ENCODE measurements around the gene NDST4. TPM values are rescaled to one million over a fixed set of nuclear protein-coding genes. Genes with fewer than 3 reads are reported as not detected.
"Not testable (repeated sequence)": the region's sequence is repeated elsewhere in the genome, so short reads cannot be mapped to it uniquely, and the experiment has no call there.

NDST4 gene
- total RNA-seq, 2 donors from 2014 or later = not detected

DNA sequence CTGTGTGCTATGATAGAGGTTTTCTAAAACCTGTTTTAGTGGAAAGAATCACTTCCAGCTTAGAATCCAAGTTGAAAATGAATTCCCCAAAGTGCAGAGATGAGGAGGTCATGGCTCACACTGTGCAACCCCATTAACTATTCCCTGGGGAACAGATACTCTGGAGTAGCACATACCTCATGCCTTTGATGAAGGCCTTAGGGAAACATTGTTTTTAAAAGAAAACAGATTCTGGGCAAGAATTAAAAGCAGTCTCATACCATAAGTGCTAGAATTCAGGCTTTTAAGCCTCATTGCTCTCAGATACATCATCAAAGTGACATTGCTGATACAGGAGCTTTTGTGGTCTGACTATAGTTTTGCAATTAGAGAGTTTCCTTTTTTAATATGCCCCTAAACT, 115.1 kb downstream of the NDST4 start:
- Mint-ChIP-seq H3K4me3 (no peak overlapping the region), H3K9me3 (peaks cover 3% of the 10 kb centered on the region), H3K27me3 (no peaks in the 10 kb centered on the region), H3K36me3 (no peaks in the 10 kb centered on the region), H3K4me1 (ENCODE audit: low read depth in 2 of 2) (no peaks in the 10 kb centered on the region), H3K27ac (no peak overlapping the region)
- ATAC-seq (no peak), DNase-seq (ENCODE audit: low spot score) (no peak)

GRCh38 chr4:114997576-114998247, 115.7 kb downstream of the NDST4 start:
- ATAC-seq (no peak), DNase-seq (ENCODE audit: low spot score) (no peak)
- Mint-ChIP-seq H3K36me3 (no peaks in the 10 kb centered on the region), H3K27me3 (no peaks in the 10 kb centered on the region), H3K4me1 (ENCODE audit: low read depth in 2 of 2) (no peaks in the 10 kb centered on the region), H3K27ac (no peak overlapping the region), H3K9me3 (peaks cover under 1% of the 10 kb centered on the region), H3K4me3 (no peak overlapping the region)

- Mint-ChIP-seq H3K9me3 (peaks cover 9% of the 10 kb centered on the region), H3K27ac (no peak overlapping the region), H3K4me3 (no peak overlapping the region), H3K36me3 (no peaks in the 10 kb centered on the region), H3K27me3 (no peaks in the 10 kb centered on the region), H3K4me1 (ENCODE audit: low read depth in 2 of 2) (no peaks in the 10 kb centered on the region)
- ATAC-seq (no peak), DNase-seq (ENCODE audit: low spot score) (no peak)
These were observed 127.3 kb downstream of the NDST4 start for GRCh38 chr4:114986133-114986532.

- no peaks in the 10 kb centered on the region for H3K36me3 Mint-ChIP-seq
- H3K4me1 Mint-ChIP-seq (ENCODE audit: low read depth in 2 of 2) = no peaks in the 10 kb centered on the region
- no peaks in the 10 kb centered on the region for H3K27me3 Mint-ChIP-seq
- ATAC-seq (no peak), DNase-seq (ENCODE audit: low spot score) (no peak)
- peaks cover 15% of the 10 kb centered on the region for H3K9me3 Mint-ChIP-seq
- no peak overlapping the region for H3K27ac Mint-ChIP-seq
- no peak overlapping the region for H3K4me3 Mint-ChIP-seq
These were observed 132.3 kb downstream of the NDST4 start for GRCh38 chr4:114980932-114981708.

DNA sequence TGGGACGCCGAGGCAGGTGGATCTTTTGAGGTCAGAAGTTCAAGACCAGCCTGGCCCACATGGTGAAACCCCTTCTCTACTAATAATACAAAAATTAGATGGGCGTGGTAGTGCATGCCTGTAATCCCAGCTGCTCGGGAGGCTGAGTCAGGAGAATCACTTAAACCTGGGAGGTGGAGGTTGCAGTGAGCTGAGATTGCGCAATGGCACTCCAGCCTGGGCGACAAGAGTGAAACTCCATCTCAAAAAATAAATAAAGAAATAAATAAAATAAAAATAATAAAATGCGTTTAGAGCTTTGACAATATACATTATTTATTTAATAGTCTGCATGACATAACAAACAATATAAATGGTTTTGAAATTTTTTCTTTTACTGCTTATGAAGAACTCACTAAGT, 133.0 kb downstream of the NDST4 start:
- H3K4me1 Mint-ChIP-seq (ENCODE audit: low read depth in 2 of 2); H3K36me3 Mint-ChIP-seq; ATAC-seq; DNase-seq (ENCODE audit: low spot score); H3K27ac Mint-ChIP-seq; H3K4me3 Mint-ChIP-seq; H3K27me3 Mint-ChIP-seq: not testable (repeated sequence)
- H3K9me3 Mint-ChIP-seq = peaks cover 15% of the 10 kb centered on the region

GRCh38 chr4:114976901-114977300, 136.5 kb downstream of the NDST4 start:
- ATAC-seq = no peak
- Mint-ChIP-seq H3K36me3 (no peaks in the 10 kb centered on the region), H3K9me3 (peaks cover 7% of the 10 kb centered on the region)

GRCh38 chr4:114964026-114964425, 149.4 kb downstream of the NDST4 start:
- H3K27me3 Mint-ChIP-seq = no peaks in the 10 kb centered on the region
- H3K27ac Mint-ChIP-seq = no peak overlapping the region
- H3K36me3 Mint-ChIP-seq = no peaks in the 10 kb centered on the region
- H3K9me3 Mint-ChIP-seq = peaks cover 8% of the 10 kb centered on the region
- no peak overlapping the region for H3K4me3 Mint-ChIP-seq
- DNase-seq (ENCODE audit: low spot score) = no peak
- H3K4me1 Mint-ChIP-seq (ENCODE audit: low read depth in 2 of 2) = no peaks in the 10 kb centered on the region
- no peak for ATAC-seq

More at GRCh38 chr4:114976901-114977300, 136.5 kb downstream of the NDST4 start:
- H3K4me1 Mint-ChIP-seq (ENCODE audit: low read depth in 2 of 2) = no peaks in the 10 kb centered on the region
- no peaks in the 10 kb centered on the region for H3K27me3 Mint-ChIP-seq
- DNase-seq (ENCODE audit: low spot score) = no peak
- no peak overlapping the region for H3K4me3 Mint-ChIP-seq
- no peak overlapping the region for H3K27ac Mint-ChIP-seq

DNA sequence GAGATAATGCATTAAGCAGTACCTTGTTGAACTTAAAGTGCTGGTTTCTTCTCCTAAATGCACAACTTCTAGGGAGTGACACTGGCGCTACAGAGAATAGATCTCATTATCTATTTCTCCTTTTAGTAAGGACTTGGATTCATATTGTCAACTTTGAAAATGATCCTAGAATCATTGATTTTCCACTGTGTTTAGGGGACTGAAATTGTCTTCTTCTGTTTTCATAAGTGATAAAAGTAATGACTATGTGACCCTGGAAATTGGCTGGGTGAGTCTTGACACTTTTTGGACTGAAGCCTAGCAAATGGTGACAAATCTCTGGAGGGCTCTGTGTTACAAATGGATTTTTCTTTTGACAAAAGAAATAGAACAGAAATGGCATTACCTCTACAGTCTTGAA, 167.8 kb downstream of the NDST4 start:
- Mint-ChIP-seq H3K4me3 (no peak overlapping the region), H3K4me1 (ENCODE audit: low read depth in 2 of 2) (no peaks in the 10 kb centered on the region), H3K27me3 (no peaks in the 10 kb centered on the region), H3K27ac (no peak overlapping the region), H3K9me3 (peaks cover 13% of the 10 kb centered on the region), H3K36me3 (no peaks in the 10 kb centered on the region)
- no peak for ATAC-seq
- DNase-seq (ENCODE audit: low spot score) = no peak

DNA sequence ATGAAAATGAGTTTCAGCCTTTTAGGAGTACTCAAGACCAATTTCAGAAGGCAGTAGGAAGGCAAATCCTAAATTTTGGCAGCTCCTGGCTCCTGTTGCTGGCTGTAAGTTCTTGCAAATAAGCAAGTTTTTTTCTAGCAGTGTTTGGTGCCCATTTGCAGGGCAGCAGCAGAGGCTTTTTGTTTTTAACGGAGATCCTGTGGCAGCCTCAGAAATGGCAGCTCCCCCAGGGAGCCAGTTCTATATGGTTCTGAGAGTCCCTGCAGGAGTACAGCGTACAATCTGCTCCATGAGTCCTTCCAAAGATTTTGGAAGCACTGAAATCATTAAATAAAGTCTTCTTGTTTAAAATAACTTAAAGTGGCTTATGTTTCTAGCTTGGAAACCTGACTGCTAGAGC, 171.9 kb downstream of the NDST4 start:
- DNase-seq (ENCODE audit: low spot score) = no peak
- ATAC-seq = no peak
- Mint-ChIP-seq H3K4me3 (no peak overlapping the region), H3K36me3 (no peaks in the 10 kb centered on the region), H3K9me3 (peaks cover 9% of the 10 kb centered on the region), H3K27ac (no peak overlapping the region), H3K27me3 (no peaks in the 10 kb centered on the region), H3K4me1 (ENCODE audit: low read depth in 2 of 2) (no peaks in the 10 kb centered on the region)

DNA sequence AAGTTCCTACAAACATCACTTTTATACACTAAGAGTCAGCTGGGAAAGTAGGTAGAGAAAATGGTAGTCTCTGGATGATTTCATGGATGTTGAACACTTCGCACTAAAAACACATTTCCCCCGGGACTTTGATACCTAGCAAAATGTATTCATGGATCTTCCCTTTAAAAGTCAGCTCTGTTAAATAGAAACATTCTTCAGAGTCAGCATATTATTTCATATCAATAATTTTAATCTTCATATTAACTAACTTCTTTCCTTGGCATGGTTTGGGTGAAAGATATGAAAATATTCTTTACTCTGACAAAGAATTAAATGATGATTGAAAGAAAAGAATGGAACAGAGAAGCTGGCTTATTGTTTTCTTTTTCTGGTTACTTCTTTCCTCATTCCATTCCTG, 185.5 kb downstream of the NDST4 start:
- Mint-ChIP-seq H3K27me3 (no peaks in the 10 kb centered on the region), H3K4me1 (ENCODE audit: low read depth in 2 of 2) (no peaks in the 10 kb centered on the region), H3K27ac (no peak overlapping the region), H3K9me3 (peaks cover 5% of the 10 kb centered on the region), H3K4me3 (no peak overlapping the region), H3K36me3 (no peaks in the 10 kb centered on the region)
- DNase-seq (ENCODE audit: low spot score) (no peak), ATAC-seq (no peak)

GRCh38 chr4:114926583-114926982, 186.8 kb downstream of the NDST4 start:
- Mint-ChIP-seq H3K4me3 (no peak overlapping the region), H3K4me1 (ENCODE audit: low read depth in 2 of 2) (no peaks in the 10 kb centered on the region), H3K27ac (no peak overlapping the region), H3K27me3 (no peaks in the 10 kb centered on the region), H3K36me3 (no peaks in the 10 kb centered on the region), H3K9me3 (peaks cover 5% of the 10 kb centered on the region)
- ATAC-seq = no peak
- no peak for DNase-seq (ENCODE audit: low spot score)

GRCh38 chr4:114924311-114924710, 189.1 kb downstream of the NDST4 start:
- H3K27ac Mint-ChIP-seq = no peak overlapping the region

GRCh38 chr4:114922592-114922933, 190.9 kb downstream of the NDST4 start:
- ATAC-seq = no peak
- H3K4me1 Mint-ChIP-seq (ENCODE audit: low read depth in 2 of 2) = no peaks in the 10 kb centered on the region

More at GRCh38 chr4:114924311-114924710, 189.1 kb downstream of the NDST4 start:
- Mint-ChIP-seq H3K9me3 (peaks cover 8% of the 10 kb centered on the region), H3K4me3 (no peak overlapping the region), H3K4me1 (ENCODE audit: low read depth in 2 of 2) (no peaks in the 10 kb centered on the region), H3K27me3 (no peaks in the 10 kb centered on the region), H3K36me3 (no peaks in the 10 kb centered on the region)
- ATAC-seq (no peak), DNase-seq (ENCODE audit: low spot score) (no peak)

GRCh38 chr4:114921790-114922591, 191.4 kb downstream of the NDST4 start:
- DNase-seq (ENCODE audit: low spot score) (no peak), ATAC-seq (no peak)
- no peak overlapping the region for H3K27ac Mint-ChIP-seq
- H3K4me3 Mint-ChIP-seq = no peak overlapping the region
- H3K27me3 Mint-ChIP-seq = no peaks in the 10 kb centered on the region
- no peaks in the 10 kb centered on the region for H3K36me3 Mint-ChIP-seq
- no peaks in the 10 kb centered on the region for H3K4me1 Mint-ChIP-seq (ENCODE audit: low read depth in 2 of 2)
- H3K9me3 Mint-ChIP-seq = peaks cover 6% of the 10 kb centered on the region

More at GRCh38 chr4:114922592-114922933, 190.9 kb downstream of the NDST4 start:
- Mint-ChIP-seq H3K4me3 (no peak overlapping the region), H3K27ac (no peak overlapping the region), H3K27me3 (no peaks in the 10 kb centered on the region), H3K36me3 (no peaks in the 10 kb centered on the region), H3K9me3 (peaks cover 6% of the 10 kb centered on the region)
- DNase-seq (ENCODE audit: low spot score) = no peak

Measured in natural killer cell treated with Interleukin-12 subunit alpha and Interleukin-12 subunit beta and Interleukin-15 and Interleukin-18, amount 100 ng/mL, for 72 hours (primary cell).